NCI-H2227 (cell line): Measurements from ENCODE around the gene LRRC14B.
"Not testable (repeated sequence)": the region's sequence is repeated elsewhere in the genome, so short reads cannot be mapped to it uniquely, and the experiment has no call there.

ENCODE experiments used
- DNase-seq: peaks from one replicate; lab custom pipeline; 2025; ENCODE audit not compliant: unreplicated experiment; lab: John Stamatoyannopoulos, UW

Gene LRRC14B

GRCh38 chr5:233426-233825, 42.1 kb downstream of the LRRC14B start:
- DNase-seq = not testable (repeated sequence)

GRCh38 chr5:234450-234849, 43.2 kb downstream of the LRRC14B start:
- no peak for DNase-seq

- DNase-seq = not testable (repeated sequence)
Measured at GRCh38 chr5:235527-235926, 44.2 kb downstream of the LRRC14B start.

- DNase-seq = not testable (repeated sequence)
Measured at GRCh38 chr5:237931-238330, 46.6 kb downstream of the LRRC14B start.

- not testable (repeated sequence) for DNase-seq
Measured at GRCh38 chr5:240550-240949, 49.3 kb downstream of the LRRC14B start.

GRCh38 chr5:241045-241669, 49.9 kb downstream of the LRRC14B start:
- DNase-seq = not testable (repeated sequence)

- not testable (repeated sequence) for DNase-seq
Measured at GRCh38 chr5:243683-244367, 52.5 kb downstream of the LRRC14B start.

GRCh38 chr5:245717-246116, 54.4 kb downstream of the LRRC14B start:
- DNase-seq = not testable (repeated sequence)
